HuH-7.5 (cell line): ENCODE measurements around the gene ERI2.
"Not testable (repeated sequence)": the region's sequence is repeated elsewhere in the genome, so short reads cannot be mapped to it uniquely, and the experiment has no call there.

Experiments used
- DNase-seq: peaks from one replicate; pipeline ENCODE4 v3.0.0; 2011; ENCODE audit warnings: low spot score

ERI2 gene

DNA sequence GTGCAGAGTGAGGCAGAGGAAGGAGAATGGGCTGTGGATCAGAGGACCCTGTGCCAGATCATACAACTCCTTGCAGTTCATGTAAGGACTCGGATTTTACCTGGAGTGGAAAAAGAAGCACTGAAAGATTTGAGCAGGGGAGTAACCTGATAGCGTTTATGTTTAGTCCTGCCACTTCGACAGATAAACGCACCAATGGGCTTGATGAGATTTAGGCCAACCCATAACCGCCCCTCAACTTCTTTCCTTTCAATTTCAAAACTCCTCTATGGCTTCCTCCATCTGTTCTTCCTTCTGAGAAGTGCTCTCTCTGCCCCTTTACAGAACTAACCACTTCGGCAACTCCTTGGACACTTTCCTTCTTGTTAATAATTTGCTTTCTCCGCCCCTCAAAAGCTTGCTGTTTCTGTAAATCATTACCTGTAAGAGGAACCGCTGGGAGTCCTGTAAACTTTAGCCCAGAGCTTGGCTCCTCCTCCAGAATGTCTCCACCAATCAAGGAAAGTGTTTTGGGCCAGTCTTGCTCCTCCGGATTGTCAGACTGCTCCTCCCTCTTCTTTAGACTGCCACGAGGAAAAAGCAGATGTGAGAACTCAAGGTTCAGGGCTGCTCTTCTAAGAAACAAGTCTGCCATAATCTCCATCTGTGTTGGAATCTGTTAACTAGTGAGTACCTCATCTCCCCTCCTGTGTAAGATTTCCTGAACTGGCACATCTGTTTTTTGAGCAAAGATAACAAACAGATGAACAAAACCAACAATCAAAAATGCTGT is 42.6 kb downstream of the ERI2 start, which contains the start of gene ACSM3:
Gene ACSM3, plus strand, starts transcription at position 554 of the 772 bp plus-strand sequence. CDS start 6,021 bp downstream, outside the sequence.
- peak; percentile 47 for DNase-seq

DNA sequence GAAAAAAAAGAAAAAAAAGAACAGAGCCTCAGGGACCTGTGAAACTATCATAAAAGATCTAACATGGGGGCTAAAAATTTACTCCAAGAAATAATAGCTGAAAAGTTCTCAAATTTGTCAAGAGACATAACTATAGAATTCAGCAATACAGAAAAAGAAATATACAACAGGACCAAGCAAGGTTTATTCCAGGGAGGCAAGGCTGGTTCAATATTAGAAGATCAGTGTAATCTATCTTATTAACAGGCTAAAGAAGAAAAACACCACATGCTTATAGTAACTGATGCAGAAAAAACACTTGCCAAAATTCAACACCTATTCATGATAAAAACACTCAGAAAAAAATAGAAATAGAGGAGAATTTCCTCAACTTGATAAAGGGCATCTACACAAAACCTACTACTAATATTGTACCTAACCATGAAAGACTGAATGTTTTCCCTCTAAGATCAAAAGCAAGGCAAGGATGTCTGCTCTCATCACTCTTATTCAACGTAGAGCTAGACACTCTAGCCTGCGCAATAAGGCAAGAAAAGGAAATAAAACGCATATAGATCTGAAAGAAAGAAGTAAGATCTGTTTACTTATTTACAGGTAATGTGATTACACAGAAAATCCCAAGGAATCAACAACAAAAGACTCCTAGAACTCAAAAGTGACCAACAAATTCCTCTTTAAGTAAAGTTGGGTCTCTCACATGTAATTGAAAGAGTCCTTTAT is 43.7 kb downstream of the ERI2 start:
- no peak for DNase-seq

DNA sequence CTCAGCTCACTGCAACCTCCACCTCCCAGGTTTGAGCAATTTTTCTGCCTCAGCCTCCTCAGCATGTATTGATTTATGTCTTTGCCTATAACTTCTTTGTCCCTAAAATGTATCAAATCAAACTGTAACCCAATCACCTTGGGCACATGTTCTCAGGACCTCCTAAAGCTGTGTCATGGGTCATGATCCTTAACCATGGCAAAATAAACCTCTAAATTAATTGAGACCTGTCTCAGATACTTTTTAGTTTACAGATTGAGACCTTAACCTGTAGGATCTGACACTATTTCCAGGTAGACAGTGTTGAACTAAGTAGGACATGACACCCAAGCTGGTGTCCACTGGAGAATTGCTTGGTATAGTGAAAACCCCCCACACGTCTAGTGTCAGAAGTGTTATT is 45.1 kb downstream of the ERI2 start:
- no peak for DNase-seq

DNA sequence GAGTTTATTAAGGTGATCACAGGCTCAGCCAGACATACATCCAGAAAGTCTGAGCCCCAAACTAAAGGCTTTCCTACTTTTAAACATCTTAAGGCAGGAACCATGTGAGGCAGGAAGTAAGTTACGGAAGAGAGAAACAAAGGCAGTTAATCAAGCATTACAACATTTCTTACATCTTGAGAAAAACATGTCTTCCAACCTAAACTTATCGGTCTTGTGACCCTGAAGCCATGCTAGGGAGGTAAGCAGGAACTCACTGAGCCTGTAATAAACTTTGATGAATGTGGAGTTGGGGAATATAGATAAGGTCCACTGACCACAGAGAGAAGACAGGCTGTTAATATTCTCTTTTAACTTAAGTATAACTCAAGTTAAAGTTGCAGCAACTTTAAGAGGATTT is 45.9 kb downstream of the ERI2 start:
- no peak for DNase-seq

DNA sequence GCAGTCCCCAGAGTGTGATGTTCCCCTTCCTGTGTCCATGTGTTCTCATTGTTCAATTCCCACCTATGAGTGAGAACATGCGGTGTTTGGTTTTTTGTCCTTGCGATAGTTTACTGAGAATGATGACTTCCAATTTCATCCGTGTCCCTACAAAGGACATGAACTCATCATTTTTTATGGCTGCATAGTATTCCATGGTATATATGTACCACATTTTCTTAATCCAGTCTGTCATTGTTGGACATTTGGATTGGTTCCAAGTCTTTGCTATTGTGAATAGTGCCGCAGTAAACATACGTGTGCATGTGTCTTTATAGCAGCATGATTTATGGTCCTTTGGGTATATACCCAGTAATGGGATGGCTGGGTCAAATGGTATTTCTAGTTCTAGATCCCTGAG is 50.5 kb downstream of the ERI2 start:
- DNase-seq, result not testable (repeated sequence)

- no peak for DNase-seq
Measured at GRCh38 chr16:20755238-20755637, 51.0 kb downstream of the ERI2 start.

DNA sequence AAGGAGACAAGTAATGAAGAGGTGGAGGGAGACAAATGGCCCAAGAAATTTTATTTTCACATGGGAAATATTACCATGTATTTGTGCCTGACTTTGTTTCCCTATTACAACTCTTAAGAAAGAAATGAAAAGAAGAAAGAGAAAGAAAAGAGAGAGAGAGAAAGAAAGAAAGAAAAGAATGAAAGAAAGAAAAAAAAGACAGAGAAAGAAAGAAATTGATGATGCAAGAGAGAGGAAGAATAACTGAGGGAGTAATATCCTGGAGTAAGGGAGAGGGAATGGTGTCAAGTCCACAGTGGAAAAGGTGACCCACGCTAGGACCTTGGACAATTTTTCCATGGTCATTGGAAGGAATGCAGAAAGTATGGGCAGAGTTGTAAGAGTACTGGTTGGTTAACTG is 52.5 kb downstream of the ERI2 start:
- no peak for DNase-seq

- no peak for DNase-seq
Measured at GRCh38 chr16:20750558-20750957, 55.7 kb downstream of the ERI2 start.

DNA sequence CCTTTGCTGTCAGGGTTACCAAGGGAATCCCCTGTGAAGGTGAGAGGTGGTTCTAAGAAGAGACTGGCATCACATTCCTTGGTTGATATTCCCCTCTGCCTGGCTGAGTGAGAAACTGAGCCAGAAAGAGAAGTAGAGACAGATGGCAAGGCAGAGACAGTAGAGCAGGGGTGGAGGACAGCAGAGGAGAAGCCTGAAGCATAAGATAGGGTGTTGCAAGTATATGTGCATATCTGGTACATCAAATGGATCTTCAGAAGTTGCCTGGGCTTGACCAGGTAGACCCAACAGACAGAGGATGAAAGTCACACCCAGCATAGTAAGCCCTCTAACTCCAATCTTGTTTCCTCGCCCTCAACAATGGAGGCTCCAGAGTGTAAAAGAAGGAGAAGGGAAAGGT is 56.8 kb downstream of the ERI2 start:
- DNase-seq, result no peak

- DNase-seq, result no peak
Measured at GRCh38 chr16:20747030-20747816, 59.0 kb downstream of the ERI2 start.

DNA sequence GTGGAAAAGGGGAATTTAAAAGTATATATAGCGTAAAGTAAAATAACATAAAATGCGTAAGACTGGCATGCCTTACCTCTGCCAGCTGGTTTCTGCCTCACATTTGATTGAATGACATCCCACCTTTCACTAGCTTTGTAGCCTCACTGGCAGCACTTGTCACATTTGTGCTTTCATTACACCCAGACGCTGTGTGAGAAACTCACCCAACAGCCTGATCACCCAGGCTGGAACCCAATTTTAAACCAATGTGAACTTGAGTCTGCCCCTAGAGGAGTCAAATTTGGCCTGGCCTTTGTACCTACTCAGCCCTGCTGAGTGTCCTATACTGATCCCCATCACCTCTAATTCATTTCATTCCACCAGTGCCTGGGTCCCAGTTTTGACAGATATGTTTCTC is 59.8 kb downstream of the ERI2 start:
- DNase-seq, result no peak
